Calu3 (cell line): ENCODE results near the gene NSD2. TPM values are rescaled to one million over a fixed set of nuclear protein-coding genes. Genes with fewer than 3 reads are reported as not detected.

ENCODE experiments used
- BruUV-seq: library from RNA; stranded (reverse); fragments of 400-500 nt; replicated peaks from 2 replicates; lab custom pipeline; 2021; lab: Mats Ljungman, UMichigan
- CTCF ChIA-PET: fragments of 300-600 bp; sonication (Branson Sonifier 250); formaldehyde crosslinking; loops from one replicate; lab custom pipeline; 2022; ENCODE audit warnings: antibody characterized with exemption; lab: Charles Lee
- DNase-seq: peaks from one replicate; pipeline ENCODE4 v3.0.0; 2022
- H3K27ac Mint-ChIP-seq: one replicate; pipeline ENCODE4 v1.8.0; 2022; ENCODE audit warnings: mixed read lengths; ENCODE audit not compliant: unreplicated experiment
- H3K27me3 Mint-ChIP-seq: one replicate; pipeline ENCODE4 v1.8.0; 2022; ENCODE audit warnings: mixed read lengths; ENCODE audit not compliant: unreplicated experiment
- H3K36me3 Mint-ChIP-seq: one replicate; pipeline ENCODE4 v1.8.0; 2022; ENCODE audit warnings: mild to moderate bottlenecking, moderate library complexity, mixed read lengths; ENCODE audit not compliant: insufficient read depth, unreplicated experiment
- H3K4me1 Mint-ChIP-seq: one replicate; pipeline ENCODE4 v1.8.0; 2022; ENCODE audit warnings: mild to moderate bottlenecking, low read depth, mixed read lengths; ENCODE audit not compliant: unreplicated experiment
- H3K4me3 Mint-ChIP-seq: one replicate; pipeline ENCODE4 v1.8.0; 2022; ENCODE audit warnings: mild to moderate bottlenecking, low read depth, moderate library complexity, mixed read lengths; ENCODE audit not compliant: unreplicated experiment
- H3K9me3 Mint-ChIP-seq: one replicate; pipeline ENCODE4 v1.8.0; 2022; ENCODE audit warnings: low read depth, mixed read lengths; ENCODE audit not compliant: unreplicated experiment
- intact Hi-C: fragments of 100-400 bp; cut with micrococcal nuclease; formaldehyde crosslinking; loops from one replicate; pipeline ENCODE4 v1.10.0; 2022; ENCODE audit not compliant: unreplicated experiment
- total RNA-seq: library from RNA; stranded (reverse); gene quantifications from 2 replicates; pipeline ENCODE4 v1.2.3, GENCODE V29; 2022
- TF ChIP-seq, protein P1 (sequence below): fragments of 200-600 bp; IDR thresholded peaks from one replicate; pipeline ENCODE4 v1.8.0; 2022; ENCODE audit warnings: antibody characterized with exemption; ENCODE audit not compliant: unreplicated experiment

Gene NSD2
- total RNA-seq, 1 experiment from 2014 or later: 104 TPM

DNA sequence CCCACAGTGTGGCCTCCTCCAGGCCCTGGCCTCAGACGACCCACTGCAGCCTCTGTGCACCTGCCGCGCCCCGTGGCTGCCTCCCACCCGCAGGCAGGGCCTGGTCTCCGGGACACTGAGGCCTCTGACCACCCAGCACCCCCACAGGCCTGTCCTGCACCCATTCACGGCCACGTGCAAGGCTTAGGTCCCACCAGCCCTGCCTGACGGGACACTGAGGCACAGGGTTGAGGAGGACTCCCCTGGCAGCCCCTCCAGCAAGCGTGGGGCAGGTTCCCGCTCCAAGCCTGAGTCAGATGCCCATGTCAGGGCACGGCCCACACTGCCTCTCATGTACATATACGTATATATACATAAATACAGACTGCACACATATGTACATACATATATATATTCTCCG, 114.1 kb downstream of the NSD2 start:
- Mint-ChIP-seq H3K27me3 (no peaks in the 10 kb centered on the region), H3K36me3 (peaks cover 62% of the 10 kb centered on the region)

DNA sequence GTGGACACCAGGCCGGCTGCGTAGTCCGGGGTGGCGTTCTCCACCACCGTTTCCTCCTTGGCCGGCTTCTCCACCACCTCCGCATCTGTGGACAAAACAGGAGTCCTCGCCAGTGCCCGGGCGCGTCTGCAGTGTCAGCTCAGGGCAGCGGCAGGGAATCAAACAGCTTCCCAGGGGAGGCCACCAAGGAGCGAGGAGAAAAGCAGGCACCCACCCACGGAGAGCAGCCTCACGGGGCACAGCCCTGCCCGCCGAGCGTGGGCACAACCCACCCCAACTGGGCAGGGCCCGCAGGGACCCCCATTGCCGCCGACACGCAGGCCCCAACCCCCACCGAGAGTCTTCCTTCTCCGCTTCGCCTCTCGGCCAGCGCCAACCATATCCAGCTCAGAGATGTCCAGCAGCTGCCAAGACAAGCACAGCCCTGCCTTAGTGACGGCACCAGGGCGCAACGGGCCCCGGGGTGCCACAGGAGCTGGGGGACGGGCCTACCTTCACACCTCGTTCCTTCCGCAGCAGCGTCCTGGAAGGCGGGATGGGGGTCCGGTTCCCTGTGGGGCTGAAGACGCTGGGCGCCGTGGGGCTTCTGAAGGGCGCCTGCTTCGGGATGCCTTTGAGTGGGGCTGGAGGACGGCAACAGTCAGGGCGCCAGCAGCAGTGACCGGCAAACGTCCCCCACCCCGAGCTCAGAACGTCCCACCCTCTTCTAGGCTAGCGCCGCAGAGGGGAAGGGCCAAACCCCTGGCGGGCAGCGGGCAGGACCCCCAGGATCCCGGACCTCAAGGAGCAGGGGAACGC, 114.8 kb downstream of the NSD2 start:
- H3K36me3 Mint-ChIP-seq: peaks cover 59% of the 10 kb centered on the region
- H3K27me3 Mint-ChIP-seq: no peaks in the 10 kb centered on the region
- H3K27ac Mint-ChIP-seq: no peak overlapping the region
- no peaks in the 10 kb centered on the region for H3K4me1 Mint-ChIP-seq
- no peak for DNase-seq
- BruUV-seq: no TSS peak
- H3K4me3 Mint-ChIP-seq: no peak overlapping the region
- H3K9me3 Mint-ChIP-seq: no peaks in the 10 kb centered on the region
- TF ChIP-seq, protein P1, sequence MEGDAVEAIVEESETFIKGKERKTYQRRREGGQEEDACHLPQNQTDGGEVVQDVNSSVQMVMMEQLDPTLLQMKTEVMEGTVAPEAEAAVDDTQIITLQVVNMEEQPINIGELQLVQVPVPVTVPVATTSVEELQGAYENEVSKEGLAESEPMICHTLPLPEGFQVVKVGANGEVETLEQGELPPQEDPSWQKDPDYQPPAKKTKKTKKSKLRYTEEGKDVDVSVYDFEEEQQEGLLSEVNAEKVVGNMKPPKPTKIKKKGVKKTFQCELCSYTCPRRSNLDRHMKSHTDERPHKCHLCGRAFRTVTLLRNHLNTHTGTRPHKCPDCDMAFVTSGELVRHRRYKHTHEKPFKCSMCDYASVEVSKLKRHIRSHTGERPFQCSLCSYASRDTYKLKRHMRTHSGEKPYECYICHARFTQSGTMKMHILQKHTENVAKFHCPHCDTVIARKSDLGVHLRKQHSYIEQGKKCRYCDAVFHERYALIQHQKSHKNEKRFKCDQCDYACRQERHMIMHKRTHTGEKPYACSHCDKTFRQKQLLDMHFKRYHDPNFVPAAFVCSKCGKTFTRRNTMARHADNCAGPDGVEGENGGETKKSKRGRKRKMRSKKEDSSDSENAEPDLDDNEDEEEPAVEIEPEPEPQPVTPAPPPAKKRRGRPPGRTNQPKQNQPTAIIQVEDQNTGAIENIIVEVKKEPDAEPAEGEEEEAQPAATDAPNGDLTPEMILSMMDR: no peak
- intact Hi-C loops: no loop called here
- CTCF ChIA-PET: no interaction called here

More for the DNA sequence above, 114.1 kb downstream of the NSD2 start:
- Mint-ChIP-seq H3K4me1 (no peaks in the 10 kb centered on the region), H3K27ac (no peak overlapping the region), H3K9me3 (no peaks in the 10 kb centered on the region), H3K4me3 (no peak overlapping the region)
- BruUV-seq: no TSS peak
- intact Hi-C loops: no loop called here
- CTCF ChIA-PET: no interaction called here
- TF ChIP-seq, protein P1: no peak
- no peak for DNase-seq

DNA sequence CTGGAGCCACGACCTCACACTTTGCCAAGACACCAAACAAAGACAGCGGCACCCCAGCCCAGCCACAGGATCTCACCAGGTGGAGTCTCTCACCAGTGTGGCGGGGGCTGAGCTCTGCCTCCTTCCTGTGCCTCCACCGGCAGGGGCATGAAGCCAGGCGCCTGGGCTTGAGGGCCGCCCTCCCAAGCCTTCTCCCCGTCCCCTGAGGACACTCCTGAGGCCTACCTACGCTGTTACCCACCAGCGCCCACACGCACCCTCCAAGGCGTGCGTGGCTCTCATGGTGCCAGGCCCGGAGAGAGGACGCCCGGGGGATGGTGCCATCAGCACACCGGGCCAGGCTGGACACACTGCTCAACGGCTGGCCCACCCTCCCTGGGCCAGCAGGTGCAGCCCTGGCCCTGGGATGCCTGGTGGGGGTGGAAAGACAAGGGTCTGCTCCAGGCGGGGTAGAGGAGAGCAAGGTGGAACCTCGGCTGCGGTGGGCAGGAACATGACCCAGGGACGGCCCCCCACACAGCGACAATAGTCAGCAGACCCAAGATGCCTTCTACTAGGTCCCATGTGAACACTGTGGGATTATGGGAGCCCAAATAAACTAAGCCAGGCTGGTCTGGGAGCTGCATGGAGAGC, 115.5 kb downstream of the NSD2 start:
- H3K4me3 Mint-ChIP-seq: no peak overlapping the region
- no peak overlapping the region for H3K27ac Mint-ChIP-seq
- H3K4me1 Mint-ChIP-seq: no peaks in the 10 kb centered on the region
- peaks cover 52% of the 10 kb centered on the region for H3K36me3 Mint-ChIP-seq
- DNase-seq: no peak
- CTCF ChIA-PET: no interaction called here
- intact Hi-C loops: no loop called here
- H3K27me3 Mint-ChIP-seq: no peaks in the 10 kb centered on the region
- BruUV-seq: no TSS peak
- no peaks in the 10 kb centered on the region for H3K9me3 Mint-ChIP-seq
- TF ChIP-seq, protein P1: no peak

DNA sequence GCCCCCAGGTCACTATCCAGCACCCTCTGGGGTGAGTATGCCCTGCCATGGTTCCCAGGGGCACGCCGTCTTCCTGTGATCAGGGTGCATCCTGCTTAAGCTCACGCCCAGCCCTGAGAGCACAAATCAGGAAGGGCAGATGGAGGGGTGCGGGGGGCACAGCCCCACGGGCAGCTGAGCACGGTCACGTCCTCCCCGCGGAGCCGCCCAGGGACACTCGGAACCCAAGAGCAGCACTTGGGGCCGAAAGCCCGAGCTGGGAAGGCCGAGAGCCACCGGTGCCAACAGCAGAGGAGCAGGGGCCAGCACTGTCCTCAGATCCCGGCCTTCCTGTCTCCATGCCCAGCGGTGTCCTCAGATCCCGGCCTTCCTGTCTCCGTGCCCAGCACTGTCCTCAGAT, 116.1 kb downstream of the NSD2 start:
- Mint-ChIP-seq H3K4me3 (no peak overlapping the region), H3K27me3 (no peaks in the 10 kb centered on the region), H3K27ac (no peak overlapping the region), H3K4me1 (no peaks in the 10 kb centered on the region), H3K36me3 (peaks cover 49% of the 10 kb centered on the region), H3K9me3 (no peaks in the 10 kb centered on the region)
- no peak for DNase-seq
- CTCF ChIA-PET: no interaction called here
- BruUV-seq: no TSS peak
- intact Hi-C loops: no loop called here
- TF ChIP-seq, protein P1: no peak
